ENCODE data around the gene RXYLT1. TPM values are rescaled to one million over a fixed set of nuclear protein-coding genes. Genes with fewer than 3 reads are reported as not detected.
A peak's percentile ranks its signal among the peaks of the same experiment; 100 is the strongest.

RXYLT1 gene
- total RNA-seq, 4 donors from 2014 or later: 6.9 to 16.7 (median 13.0) TPM

DNA sequence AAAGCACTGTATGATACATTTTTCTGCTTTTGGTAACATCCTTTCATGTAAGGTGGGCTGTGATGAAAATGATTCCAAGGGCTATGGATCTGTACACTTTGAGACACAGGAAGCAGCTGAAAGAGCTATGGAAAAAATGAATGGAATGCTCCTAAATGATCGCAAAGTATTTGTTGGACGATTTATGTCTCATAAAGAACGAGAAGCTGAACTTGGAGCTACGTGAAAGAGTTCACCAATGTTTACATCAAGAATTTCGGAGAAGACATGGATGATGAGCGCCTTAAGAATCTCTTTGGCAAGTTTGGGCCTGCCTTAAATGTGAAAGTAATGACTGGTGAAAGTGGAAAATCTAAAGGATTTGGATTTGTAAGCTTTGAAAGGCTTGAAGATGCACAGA is 42.6 kb downstream of the RXYLT1 start:
- TF ChIP-seq, protein P1, sequence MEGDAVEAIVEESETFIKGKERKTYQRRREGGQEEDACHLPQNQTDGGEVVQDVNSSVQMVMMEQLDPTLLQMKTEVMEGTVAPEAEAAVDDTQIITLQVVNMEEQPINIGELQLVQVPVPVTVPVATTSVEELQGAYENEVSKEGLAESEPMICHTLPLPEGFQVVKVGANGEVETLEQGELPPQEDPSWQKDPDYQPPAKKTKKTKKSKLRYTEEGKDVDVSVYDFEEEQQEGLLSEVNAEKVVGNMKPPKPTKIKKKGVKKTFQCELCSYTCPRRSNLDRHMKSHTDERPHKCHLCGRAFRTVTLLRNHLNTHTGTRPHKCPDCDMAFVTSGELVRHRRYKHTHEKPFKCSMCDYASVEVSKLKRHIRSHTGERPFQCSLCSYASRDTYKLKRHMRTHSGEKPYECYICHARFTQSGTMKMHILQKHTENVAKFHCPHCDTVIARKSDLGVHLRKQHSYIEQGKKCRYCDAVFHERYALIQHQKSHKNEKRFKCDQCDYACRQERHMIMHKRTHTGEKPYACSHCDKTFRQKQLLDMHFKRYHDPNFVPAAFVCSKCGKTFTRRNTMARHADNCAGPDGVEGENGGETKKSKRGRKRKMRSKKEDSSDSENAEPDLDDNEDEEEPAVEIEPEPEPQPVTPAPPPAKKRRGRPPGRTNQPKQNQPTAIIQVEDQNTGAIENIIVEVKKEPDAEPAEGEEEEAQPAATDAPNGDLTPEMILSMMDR (IDR thresholded peaks at IDR 0.05): no peak
- TF ChIP-seq POLR2A (IDR thresholded peaks at IDR 0.05): no peak
- Histone ChIP-seq H3K27me3 (no peaks in the 10 kb centered on the region), H3K36me3 (no peaks in the 10 kb centered on the region), H3K4me1 (peaks cover 0 to 9% (median 0%) of the 10 kb centered on the region in 3 donors), H3K4me3 (peak overlapping the region in 3 of 4 donors; percentile 44 to 67 (median 46)), H3K9me3 (no peaks in the 10 kb centered on the region), H3K27ac (no peak overlapping the region)
- 19 to 20% methylated on average over 6 of the region's 6 CpGs for WGBS, 2 donors
- intact Hi-C loops (cut with DNase I): no loop called here
- no peak for DNase-seq

DNA sequence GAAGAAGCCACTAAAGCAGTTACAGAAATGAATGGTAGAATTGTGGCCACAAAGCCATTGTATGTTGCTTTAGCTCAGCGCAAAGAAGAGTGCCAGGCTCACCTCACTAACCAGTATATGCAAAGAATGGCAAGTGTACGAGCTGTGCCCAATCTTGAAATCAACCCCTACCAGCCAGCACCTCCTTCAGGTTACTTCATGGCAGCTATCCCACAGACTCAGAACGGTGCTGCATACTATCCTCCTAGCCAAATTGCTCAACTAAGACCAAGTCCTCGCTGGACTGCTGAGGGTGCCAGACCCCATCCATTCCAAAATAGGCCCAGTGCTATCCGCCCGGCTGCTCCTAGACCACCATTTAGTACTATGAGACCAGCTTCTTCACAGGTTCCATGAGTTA is 43.3 kb downstream of the RXYLT1 start:
- TF ChIP-seq, protein P1 (IDR thresholded peaks at IDR 0.05): no peak
- TF ChIP-seq POLR2A (IDR thresholded peaks at IDR 0.05): no peak
- H3K4me3 ChIP-seq: no peak overlapping the region
- DNase-seq: no peak
- H3K27ac ChIP-seq: no peak overlapping the region
- WGBS, 2 donors: 81 to 89% methylated on average over 6 of the region's 6 CpGs
- no peaks in the 10 kb centered on the region for H3K9me3 ChIP-seq
- H3K36me3 ChIP-seq: no peaks in the 10 kb centered on the region
- no peaks in the 10 kb centered on the region for H3K27me3 ChIP-seq
- H3K4me1 ChIP-seq: peaks cover 0 to 9% (median 0%) of the 10 kb centered on the region in 3 donors
- intact Hi-C loops (cut with DNase I): no loop called here

GRCh38 chr12:63826006-63826585 is 46.4 kb downstream of the RXYLT1 start:
- H3K36me3 ChIP-seq: no peaks in the 10 kb centered on the region
- intact Hi-C loops (cut with DNase I): no loop called here
- no peak for DNase-seq
- H3K27ac ChIP-seq: no peak overlapping the region
- no peaks in the 10 kb centered on the region for H3K9me3 ChIP-seq
- TF ChIP-seq, protein P1 (IDR thresholded peaks at IDR 0.05): peak; percentile 34 to 83 (median 58)
- no peak for TF ChIP-seq POLR2A (IDR thresholded peaks at IDR 0.05)
- 31% methylated on average over 4 of the region's 4 CpGs for WGBS, 2 donors
- H3K4me3 ChIP-seq: no peak overlapping the region
- no peaks in the 10 kb centered on the region for H3K27me3 ChIP-seq
- H3K4me1 ChIP-seq: peaks cover 0 to 9% (median 0%) of the 10 kb centered on the region in 3 donors

- no peaks in the 10 kb centered on the region for H3K4me1 ChIP-seq
- H3K4me3 ChIP-seq: no peak overlapping the region
- intact Hi-C loops (cut with DNase I): no loop called here
- TF ChIP-seq POLR2A (IDR thresholded peaks at IDR 0.05): no peak
- TF ChIP-seq, protein P1 (IDR thresholded peaks at IDR 0.05): no peak
- no peak for DNase-seq
- no peaks in the 10 kb centered on the region for H3K36me3 ChIP-seq
- H3K9me3 ChIP-seq: no peaks in the 10 kb centered on the region
- 61 to 71% methylated on average over 2 of the region's 2 CpGs for WGBS, 2 donors
- no peak overlapping the region for H3K27ac ChIP-seq
- no peaks in the 10 kb centered on the region for H3K27me3 ChIP-seq
Observed at GRCh38 chr12:63828867-63829266, 49.2 kb downstream of the RXYLT1 start.

GRCh38 chr12:63836046-63836445 is 56.3 kb downstream of the RXYLT1 start:
- Histone ChIP-seq H3K4me1 (no peaks in the 10 kb centered on the region), H3K27ac (no peak overlapping the region)
- intact Hi-C loops (cut with DNase I): no loop called here

More at GRCh38 chr12:63836046-63836445, 56.3 kb downstream of the RXYLT1 start:
- no peak for DNase-seq
- H3K9me3 ChIP-seq: no peaks in the 10 kb centered on the region
- no peaks in the 10 kb centered on the region for H3K27me3 ChIP-seq
- TF ChIP-seq POLR2A (IDR thresholded peaks at IDR 0.05): no peak
- TF ChIP-seq, protein P1 (IDR thresholded peaks at IDR 0.05): no peak
- no peaks in the 10 kb centered on the region for H3K36me3 ChIP-seq
- WGBS, 2 donors: 66 to 75% methylated on average over 2 of the region's 2 CpGs
- no peak overlapping the region for H3K4me3 ChIP-seq
